NCI-H345 (cell line): Measurements from ENCODE around the gene UGT2B10.

Experiments
- DNase-seq: peaks from one replicate; lab custom pipeline; 2025; lab: John Stamatoyannopoulos, UW

UGT2B10 gene

DNA sequence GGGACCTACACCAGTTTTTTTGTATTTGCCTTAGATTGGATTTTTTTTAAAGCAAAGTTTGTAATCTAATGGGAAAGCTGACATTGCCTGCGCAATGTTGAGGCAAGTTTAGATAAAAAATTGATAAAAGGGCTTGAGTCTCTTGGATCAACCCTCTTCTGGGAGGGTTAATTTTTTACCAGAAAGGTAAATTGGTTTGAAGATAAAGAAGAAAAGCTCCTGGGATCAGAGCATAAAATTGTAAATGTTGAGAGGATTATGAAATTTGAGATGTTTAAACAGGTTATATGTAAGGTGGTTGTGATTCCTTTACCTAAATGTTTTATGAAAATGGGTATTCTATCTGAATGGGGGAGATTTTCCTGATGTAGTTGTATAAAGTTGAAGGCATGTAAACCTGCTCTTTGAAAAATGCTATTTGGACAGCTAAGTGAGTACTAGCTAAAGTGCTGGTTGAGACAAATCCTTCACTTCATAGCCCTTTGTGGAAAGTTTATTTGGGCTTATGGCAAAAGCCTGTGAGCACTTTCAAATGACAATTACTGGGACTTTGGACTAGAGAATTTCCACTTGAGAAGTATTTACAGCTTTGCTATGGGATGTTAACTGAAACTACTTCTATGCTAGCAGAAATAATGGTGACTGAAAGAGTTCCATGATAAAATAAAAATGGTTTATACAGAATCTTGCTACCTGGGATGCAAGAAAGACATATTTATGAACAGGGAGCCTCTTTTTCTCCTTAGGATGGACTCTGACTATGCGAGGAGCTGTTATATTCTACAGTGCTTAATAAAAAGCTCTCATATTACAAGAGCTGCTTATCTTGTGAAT lies 56.2 kb downstream of the UGT2B10 start:
- no peak for DNase-seq

DNA sequence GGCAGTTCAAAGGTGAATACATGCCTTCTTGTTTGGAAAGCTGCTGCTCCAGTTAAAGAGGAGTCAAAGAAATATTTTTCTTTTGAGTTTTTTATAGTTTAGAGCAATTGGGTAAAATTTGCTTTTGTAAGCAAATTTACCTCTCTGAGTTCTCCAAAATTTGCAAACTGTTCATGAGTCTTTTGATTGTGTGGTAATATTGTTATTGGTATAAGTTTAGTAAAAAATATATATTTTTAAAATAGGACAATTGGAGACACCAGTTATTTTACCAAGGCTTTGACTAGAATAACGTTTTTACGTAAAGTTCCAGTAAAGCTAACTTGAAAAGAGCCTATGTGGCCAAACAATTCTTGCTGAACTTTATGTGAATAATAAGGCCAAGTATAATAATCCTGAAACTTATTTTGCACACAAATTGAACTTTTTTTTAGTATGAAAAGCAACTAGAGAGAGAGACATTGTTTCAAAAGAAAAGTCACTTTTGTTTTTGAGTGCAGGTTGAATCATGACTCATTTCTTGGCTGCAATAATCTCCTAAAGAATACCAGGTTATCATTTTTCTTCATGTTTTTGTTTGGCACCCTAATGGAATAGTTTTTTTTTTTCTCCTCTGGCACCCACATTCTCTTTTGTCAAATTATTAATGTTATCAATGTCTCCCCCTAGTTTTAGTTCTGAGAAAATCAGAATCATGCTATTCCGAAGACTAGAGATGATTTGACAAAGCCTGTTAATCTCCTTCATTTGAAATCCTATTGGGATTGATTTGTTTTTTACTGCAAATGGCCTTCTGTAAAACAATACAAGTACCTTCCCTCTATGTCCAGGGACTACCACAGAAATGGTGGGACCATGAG lies 57.1 kb downstream of the UGT2B10 start:
- no peak for DNase-seq

DNA sequence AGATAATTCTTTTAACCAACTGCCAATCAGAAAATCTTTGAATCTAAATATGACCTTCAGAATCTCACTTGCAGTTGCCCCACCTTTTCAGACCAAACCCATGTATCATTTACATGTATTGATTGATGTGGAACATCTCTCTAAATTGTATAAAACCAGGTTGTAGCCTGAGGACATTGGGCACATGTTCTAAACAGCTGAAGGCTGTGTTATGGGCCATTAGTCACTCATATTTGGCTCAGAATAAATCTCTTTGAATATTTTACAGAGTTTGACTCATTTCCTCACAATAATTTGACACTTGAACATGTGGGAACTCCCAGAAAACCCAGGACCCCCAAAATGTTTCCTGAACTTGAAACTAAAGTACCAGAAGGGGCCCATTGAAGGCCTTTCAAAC lies 58.7 kb downstream of the UGT2B10 start:
- DNase-seq = no peak

DNA sequence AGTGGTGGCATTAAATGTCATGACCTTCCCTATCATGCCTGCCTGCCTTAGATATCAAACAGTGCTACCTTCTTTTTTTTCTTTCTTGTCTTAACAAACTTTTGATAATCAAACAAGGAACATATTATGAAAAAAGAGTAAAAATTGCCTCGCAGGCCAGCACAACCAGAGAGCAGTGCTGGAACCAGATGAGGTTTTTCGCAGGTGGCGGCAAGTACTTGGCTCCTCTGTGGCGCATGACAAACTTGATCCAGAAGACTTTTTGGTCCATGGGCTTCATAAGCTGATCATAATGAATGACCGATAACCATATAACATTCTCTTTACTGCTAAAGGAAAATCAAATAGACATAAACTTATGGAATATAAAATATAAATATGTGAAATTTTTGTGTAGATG lies 61.8 kb downstream of the UGT2B10 start:
- DNase-seq = no peak

DNA sequence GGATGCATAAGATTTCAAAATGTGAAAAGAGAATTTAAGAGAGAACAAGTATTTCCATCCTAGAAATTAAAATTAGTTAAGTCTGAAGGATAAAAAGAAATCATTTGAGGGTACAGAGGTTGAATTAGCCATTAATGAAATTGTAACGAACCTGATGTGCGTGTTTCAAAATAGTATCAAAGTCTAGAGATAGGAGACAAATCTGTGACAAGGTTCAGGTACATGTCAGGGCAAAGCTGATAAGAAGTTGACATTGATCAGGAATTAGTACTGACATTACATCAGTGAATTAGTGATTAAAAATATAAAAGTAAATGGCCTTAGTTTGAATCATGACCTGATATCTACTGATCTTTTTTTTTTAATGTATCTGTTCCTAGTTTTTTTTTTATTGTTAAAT lies 62.3 kb downstream of the UGT2B10 start:
- no peak for DNase-seq
